ENCODE data around the gene KCP.

KCP gene

DNA sequence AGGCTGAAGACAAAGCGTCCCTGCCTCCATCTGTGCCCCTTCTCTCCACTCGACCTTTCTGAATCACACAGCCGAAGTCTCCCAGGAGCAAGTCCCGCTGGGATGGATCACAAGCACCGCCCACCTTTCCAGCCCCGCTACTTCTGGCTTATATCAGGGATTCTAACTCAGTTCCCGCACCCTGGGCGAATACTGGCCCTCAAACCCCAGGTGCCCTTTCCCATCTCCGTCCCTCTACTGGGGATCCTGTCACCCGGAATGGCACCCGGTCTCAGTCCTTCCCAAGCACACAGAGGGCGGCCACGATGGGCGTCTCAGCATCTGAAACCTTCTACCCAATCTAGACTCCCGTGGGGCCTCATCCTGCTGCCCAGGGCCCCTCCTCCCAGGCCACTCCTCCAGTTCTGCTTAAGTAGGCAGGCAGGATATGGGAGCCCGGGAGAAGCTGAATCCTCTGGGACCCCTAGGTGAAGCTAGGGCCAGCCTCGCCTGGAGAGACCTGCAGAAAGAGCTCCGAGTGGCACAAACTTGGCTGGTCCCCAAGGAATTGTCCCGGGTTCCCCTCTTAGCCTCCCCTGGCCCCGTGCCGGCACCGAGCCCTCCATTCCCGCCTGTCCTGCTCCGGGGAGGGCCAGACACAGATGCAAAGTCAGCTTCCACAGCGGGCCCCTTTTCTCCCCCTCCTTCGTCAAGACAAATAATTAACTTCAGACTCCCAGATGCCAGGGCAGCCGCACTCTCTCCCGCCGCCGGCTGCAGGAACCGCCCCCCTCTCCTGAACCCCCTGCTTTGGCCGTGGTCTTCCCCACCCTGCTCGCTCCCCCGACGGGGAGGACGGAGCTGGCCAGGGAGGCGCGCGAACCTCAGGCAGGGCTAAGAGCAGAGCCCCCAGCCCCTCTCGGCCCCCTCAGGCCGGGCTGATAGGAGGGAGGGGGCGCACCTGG lies 612 bp downstream of the KCP start:
- H3K4me3 ChIP-seq (ENCODE audit: low read depth, low read length): no peak overlapping the region
- TF ChIP-seq, protein P1, sequence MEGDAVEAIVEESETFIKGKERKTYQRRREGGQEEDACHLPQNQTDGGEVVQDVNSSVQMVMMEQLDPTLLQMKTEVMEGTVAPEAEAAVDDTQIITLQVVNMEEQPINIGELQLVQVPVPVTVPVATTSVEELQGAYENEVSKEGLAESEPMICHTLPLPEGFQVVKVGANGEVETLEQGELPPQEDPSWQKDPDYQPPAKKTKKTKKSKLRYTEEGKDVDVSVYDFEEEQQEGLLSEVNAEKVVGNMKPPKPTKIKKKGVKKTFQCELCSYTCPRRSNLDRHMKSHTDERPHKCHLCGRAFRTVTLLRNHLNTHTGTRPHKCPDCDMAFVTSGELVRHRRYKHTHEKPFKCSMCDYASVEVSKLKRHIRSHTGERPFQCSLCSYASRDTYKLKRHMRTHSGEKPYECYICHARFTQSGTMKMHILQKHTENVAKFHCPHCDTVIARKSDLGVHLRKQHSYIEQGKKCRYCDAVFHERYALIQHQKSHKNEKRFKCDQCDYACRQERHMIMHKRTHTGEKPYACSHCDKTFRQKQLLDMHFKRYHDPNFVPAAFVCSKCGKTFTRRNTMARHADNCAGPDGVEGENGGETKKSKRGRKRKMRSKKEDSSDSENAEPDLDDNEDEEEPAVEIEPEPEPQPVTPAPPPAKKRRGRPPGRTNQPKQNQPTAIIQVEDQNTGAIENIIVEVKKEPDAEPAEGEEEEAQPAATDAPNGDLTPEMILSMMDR (IDR thresholded peaks at IDR 0.05; ENCODE audit: low read depth, low read length, missing control alignments): no peak
- no peak for DNase-seq (ENCODE audit: low read depth)

DNA sequence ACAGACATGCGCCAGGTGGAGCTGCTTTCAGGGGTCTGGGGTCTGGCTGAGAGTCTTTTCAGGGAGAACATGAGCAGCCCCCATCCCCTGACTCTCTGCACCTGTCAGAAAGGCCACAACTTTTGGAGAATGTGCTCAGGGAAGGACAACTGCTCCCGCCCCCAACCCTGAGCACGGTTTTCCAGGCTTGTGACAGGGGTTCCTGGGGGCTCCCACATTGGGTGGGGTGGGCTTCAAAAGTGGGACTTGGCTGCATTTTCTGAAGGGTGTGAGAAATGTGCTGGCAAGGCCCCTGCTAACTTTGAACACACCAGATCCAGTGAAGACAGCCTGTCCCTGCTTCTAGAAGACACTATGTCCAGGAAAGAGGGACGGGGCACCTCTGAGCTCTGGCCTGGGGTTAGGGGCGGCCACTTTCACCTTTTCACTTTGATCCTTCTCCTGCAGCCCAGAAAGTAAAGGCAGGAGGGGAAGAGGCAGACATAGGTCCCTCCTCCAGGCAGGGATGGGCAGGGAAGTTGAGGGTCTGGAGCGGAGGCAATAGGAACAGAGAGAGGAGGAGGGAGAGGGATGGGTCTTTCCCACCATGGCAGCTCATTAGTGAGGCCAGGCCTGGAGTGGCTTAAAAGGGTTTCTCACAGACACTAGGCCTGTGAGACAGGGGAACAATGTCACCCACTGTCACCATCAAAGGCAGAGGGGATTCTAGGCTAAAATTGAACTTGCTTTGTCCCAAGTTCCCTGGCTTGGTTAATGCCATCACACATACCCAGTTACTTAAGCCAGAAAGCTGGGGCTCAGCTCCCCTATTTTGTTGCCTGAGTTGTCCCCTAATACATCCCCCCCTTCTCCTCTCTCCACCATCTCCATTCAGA lies 1.5 kb downstream of the KCP start:
- TF ChIP-seq, protein P1 (IDR thresholded peaks at IDR 0.05; ENCODE audit: low read depth, low read length, missing control alignments): no peak
- no peak overlapping the region for H3K4me3 ChIP-seq (ENCODE audit: low read depth, low read length)
- DNase-seq (ENCODE audit: low read depth): no peak

GRCh38 chr7:128906766-128907559 lies 3.5 kb downstream of the KCP start:
- TF ChIP-seq, protein P1 (IDR thresholded peaks at IDR 0.05; ENCODE audit: low read depth, low read length, missing control alignments): no peak

DNA sequence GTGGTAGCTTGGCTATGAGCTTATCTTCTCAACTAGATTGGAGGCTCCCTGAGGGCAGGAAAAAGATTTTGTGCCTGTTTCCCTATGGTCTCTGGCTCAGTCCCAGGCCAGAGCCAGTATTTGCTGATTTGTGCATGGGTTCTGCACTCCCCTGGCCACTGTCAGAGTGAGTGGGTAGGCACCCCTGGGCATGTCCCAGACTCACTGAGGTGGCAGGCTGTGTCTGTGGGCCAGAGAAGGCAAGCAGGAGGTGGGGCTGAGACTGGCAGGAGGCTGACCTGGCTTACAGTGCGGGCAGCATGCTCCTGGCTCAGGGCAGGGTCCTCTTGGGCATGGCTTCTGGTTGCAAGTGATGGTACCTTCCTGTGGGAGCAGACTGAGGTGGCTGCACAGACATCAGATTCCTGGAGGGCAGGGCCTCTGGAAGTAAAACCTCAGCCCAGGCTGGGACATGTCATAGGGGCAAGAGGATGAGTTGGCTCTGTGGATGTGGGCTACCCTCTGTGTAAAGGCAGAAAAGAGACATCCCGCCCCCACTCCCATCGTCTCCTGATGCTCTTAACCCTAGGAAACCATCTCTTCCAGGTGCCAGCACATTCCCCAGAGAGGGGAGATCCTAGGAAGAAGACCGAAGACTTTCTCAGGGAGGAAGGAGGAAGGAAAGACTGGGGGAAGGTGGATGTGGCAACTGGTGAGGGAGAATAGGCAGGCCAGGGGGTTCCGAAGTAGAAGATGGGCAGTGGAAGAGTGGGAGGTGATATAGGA lies 4.3 kb downstream of the KCP start:
- DNase-seq (ENCODE audit: low read depth): no peak
- H3K4me3 ChIP-seq (ENCODE audit: low read depth, low read length): no peak overlapping the region
- TF ChIP-seq, protein P1 (IDR thresholded peaks at IDR 0.05; ENCODE audit: low read depth, low read length, missing control alignments): no peak

More at GRCh38 chr7:128906766-128907559, 3.5 kb downstream of the KCP start:
- H3K4me3 ChIP-seq (ENCODE audit: low read depth, low read length): no peak overlapping the region
- no peak for DNase-seq (ENCODE audit: low read depth)

DNA sequence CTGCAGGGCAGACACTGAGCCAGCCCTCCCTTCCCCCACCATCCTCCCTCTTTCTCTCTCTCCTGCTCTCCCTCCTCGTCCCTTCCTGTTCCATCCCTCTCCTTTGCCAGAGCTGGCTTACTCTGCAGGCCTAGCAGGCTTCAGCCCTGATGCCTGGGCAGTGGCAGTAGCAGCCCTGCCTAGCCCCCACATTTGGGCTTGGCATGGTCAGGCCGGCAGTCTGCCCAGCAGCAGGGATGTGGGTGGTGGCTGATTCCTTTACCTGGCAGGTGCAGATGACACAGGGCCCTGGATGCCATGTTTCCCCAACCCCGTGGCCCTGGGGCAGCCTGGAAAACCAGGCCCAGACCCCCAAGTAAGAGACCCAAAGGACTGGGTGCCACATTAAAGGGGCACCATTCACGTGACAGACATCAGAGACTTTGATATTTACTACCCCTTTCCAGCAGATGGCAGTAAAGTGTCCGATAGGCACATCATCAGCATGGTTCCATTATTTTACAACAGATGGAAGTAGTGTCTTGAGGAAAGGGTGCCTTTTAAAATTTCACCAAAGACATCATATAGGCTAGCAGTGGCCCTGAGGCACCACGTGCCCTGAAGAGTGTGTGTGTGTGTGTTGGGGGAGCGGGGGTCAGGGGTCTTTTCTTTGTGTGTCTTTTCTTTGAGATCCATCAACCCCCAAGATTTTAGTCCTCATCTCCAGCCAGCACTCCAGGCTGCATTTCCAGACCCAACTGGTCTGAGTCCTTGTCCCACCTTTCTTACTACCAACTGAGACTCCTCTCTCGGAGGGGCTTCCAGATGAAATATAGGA lies 5.9 kb downstream of the KCP start:
- no peak overlapping the region for H3K4me3 ChIP-seq (ENCODE audit: low read depth, low read length)
- DNase-seq (ENCODE audit: low read depth): peak; percentile 37
- TF ChIP-seq, protein P1 (IDR thresholded peaks at IDR 0.05; ENCODE audit: low read depth, low read length, missing control alignments): peak; percentile 69

Measured in GM12864 (cell line).